IMR-90 (cell line): ENCODE results near the gene LHX1. TPM values are rescaled to one million over a fixed set of nuclear protein-coding genes. Genes with fewer than 3 reads are reported as not detected.

Source experiments
- ATAC-seq: fragments of 200-7000 bp; cut with Tn5 transposase; 2 replicates; pipeline ENCODE4 v1.9.1; 2020; ENCODE audit warnings: low read depth, mild to moderate bottlenecking, moderate library complexity
- BruUV-seq: library from RNA; stranded (reverse); fragments of 400-500 nt; replicated peaks from 2 replicates; lab custom pipeline; 2021; lab: Mats Ljungman, UMichigan
- CTCF ChIA-PET: fragments of 300-600 bp; formaldehyde crosslinking; extraction: SDS; loops from one replicate; lab custom pipeline; 2021; ENCODE audit warnings: antibody characterized with exemption; lab: Yijun Ruan, JAX
- POLR2A ChIA-PET: fragments of 300-600 bp; sonication (Branson Sonifier 250); formaldehyde crosslinking; loops from one replicate; lab custom pipeline; 2022; ENCODE audit warnings: antibody characterized with exemption; ENCODE audit not compliant: unreplicated experiment; lab: Charles Lee
- DNase-seq: peaks from one replicate; pipeline ENCODE4 v3.0.0; 2013
- H2AFZ ChIP-seq: replicated peaks from 2 replicates; pipeline ENCODE3; 2013; ENCODE audit warnings: low read length, mild to moderate bottlenecking; ENCODE audit not compliant: poor library complexity
- H2AK5ac ChIP-seq: 2 replicates; pipeline ENCODE4 v1.6.1; 2013; ENCODE audit warnings: low read depth, low read length, inconsistent platforms
- H2AK9ac ChIP-seq: replicated peaks from 2 replicates; pipeline ENCODE3; 2013; ENCODE audit warnings: mild to moderate bottlenecking, low read depth, low read length, moderate library complexity; ENCODE audit not compliant: poor library complexity
- H2BK120ac ChIP-seq: 2 replicates; pipeline ENCODE4 v1.6.1; 2013; ENCODE audit warnings: low read depth, low read length, inconsistent platforms
- H2BK15ac ChIP-seq: 3 replicates; pipeline ENCODE4 v1.6.1; 2013; ENCODE audit warnings: low read depth, low read length, inconsistent platforms
- H2BK20ac ChIP-seq: 2 replicates; pipeline ENCODE4 v1.6.1; 2013; ENCODE audit warnings: low read depth, mild to moderate bottlenecking, inconsistent platforms, low read length, moderate library complexity
- H2BK5ac ChIP-seq: 2 replicates; pipeline ENCODE4 v1.6.1; 2013; ENCODE audit warnings: mild to moderate bottlenecking, low read depth, low read length, inconsistent platforms; ENCODE audit not compliant: poor library complexity, severe bottlenecking
- H3K14ac ChIP-seq: replicated peaks from 2 replicates; pipeline ENCODE4 v1.6.1; 2013; ENCODE audit warnings: low read depth, low read length, inconsistent platforms
- H3K18ac ChIP-seq: 2 replicates; pipeline ENCODE4 v1.6.1; 2013; ENCODE audit warnings: low read depth, low read length, control low read depth
- H3K23ac ChIP-seq: 2 replicates; pipeline ENCODE4 v1.6.1; 2013; ENCODE audit warnings: low read depth, low read length, inconsistent platforms
- H3K27ac ChIP-seq: 2 replicates; pipeline ENCODE4 v1.5.1; 2013; ENCODE audit warnings: mild to moderate bottlenecking, control low read depth, low read length; ENCODE audit not compliant: insufficient read depth
- H3K27me3 ChIP-seq: 2 replicates; pipeline ENCODE4 v1.6.1; 2013; ENCODE audit warnings: low read length; ENCODE audit not compliant: control insufficient read depth, insufficient read depth
- H3K36me3 ChIP-seq: 2 replicates; pipeline ENCODE4 v1.6.1; 2013; ENCODE audit warnings: low read length, mixed read lengths; ENCODE audit not compliant: control insufficient read depth, insufficient read depth
- H3K4ac ChIP-seq: 2 replicates; pipeline ENCODE4 v1.6.1; 2013; ENCODE audit warnings: low read depth, low read length, inconsistent platforms
- H3K4me1 ChIP-seq: 2 replicates; pipeline ENCODE4 v1.6.1; 2013; ENCODE audit warnings: low read length, mixed read lengths; ENCODE audit not compliant: control insufficient read depth, insufficient read depth
- H3K4me2 ChIP-seq: 2 replicates; pipeline ENCODE4 v1.6.1; 2013; ENCODE audit warnings: low read depth, mild to moderate bottlenecking, control low read depth, low read length, moderate library complexity
- H3K4me3 ChIP-seq: 2 replicates; pipeline ENCODE4 v1.5.1; 2013; ENCODE audit warnings: low read depth, mild to moderate bottlenecking, control low read depth, low read length, moderate library complexity; ENCODE audit not compliant: insufficient read depth
- H3K56ac ChIP-seq: 2 replicates; pipeline ENCODE4 v1.6.1; 2013; ENCODE audit warnings: low read length, inconsistent platforms; ENCODE audit not compliant: insufficient read depth; ENCODE audit errors: extremely low read depth
- H3K79me1 ChIP-seq, 2 experiments: 2 replicates each; pipeline ENCODE4 v1.6.1; 2013; ENCODE audit warnings: low read length in 2 of 2, inconsistent platforms in 1 of 2, low read depth in 1 of 2
- H3K9ac ChIP-seq: 2 replicates; pipeline ENCODE4 v1.6.1; 2013; ENCODE audit warnings: low read depth, low read length, control low read depth
- H3K9me1 ChIP-seq: 2 replicates; pipeline ENCODE4 v1.6.1; 2013; ENCODE audit warnings: low read length, inconsistent platforms; ENCODE audit not compliant: insufficient read depth
- H3K9me3 ChIP-seq: 2 replicates; pipeline ENCODE4 v1.6.1; 2013; ENCODE audit warnings: low read length; ENCODE audit not compliant: control insufficient read depth, insufficient read depth
- H4K20me1 ChIP-seq: 2 replicates; pipeline ENCODE4 v1.6.1; 2013; ENCODE audit warnings: low read length, inconsistent platforms; ENCODE audit not compliant: insufficient read depth
- H4K5ac ChIP-seq: 2 replicates; pipeline ENCODE4 v1.6.1; 2013; ENCODE audit warnings: mild to moderate bottlenecking, low read depth, low read length, control low read depth
- H4K8ac ChIP-seq, 2 experiments: 2 replicates each; pipeline ENCODE4 v1.6.1; 2013; ENCODE audit warnings: low read depth in 2 of 2, low read length in 2 of 2, control low read depth in 1 of 2, inconsistent platforms in 1 of 2
- H4K91ac ChIP-seq: 2 replicates; pipeline ENCODE4 v1.6.1; 2013; ENCODE audit warnings: low read depth, low read length, inconsistent platforms; ENCODE audit not compliant: insufficient read depth
- BHLHE40 ChIP-seq: fragments of 150-350 bp; IDR thresholded peaks from 2 replicates; pipeline ENCODE4 v1.6.1; 2016; ENCODE audit warnings: mild to moderate bottlenecking, low read depth, low read length
- CEBPB ChIP-seq: IDR thresholded peaks from 2 replicates; pipeline ENCODE4 v1.6.1; 2012; ENCODE audit warnings: low read depth, low read length, improper control_type of control experiment
- CHD1 ChIP-seq: IDR thresholded peaks from 2 replicates; pipeline ENCODE4 v1.6.1; 2012; ENCODE audit warnings: low read depth, low read length, improper control_type of control experiment
- FOS ChIP-seq: fragments of 150-350 bp; IDR thresholded peaks from 2 replicates; pipeline ENCODE4 v1.6.1; 2016; ENCODE audit warnings: low read depth, low read length
- MAFK ChIP-seq: IDR thresholded peaks from 2 replicates; pipeline ENCODE4 v1.6.1; 2012; ENCODE audit warnings: low read depth, low read length, improper control_type of control experiment
- MAZ ChIP-seq: IDR thresholded peaks from 2 replicates; pipeline ENCODE4 v1.6.1; 2012; ENCODE audit warnings: low read depth, mild to moderate bottlenecking, low read length, improper control_type of control experiment, moderate library complexity, borderline replicate concordance
- MXI1 ChIP-seq: IDR thresholded peaks from 2 replicates; pipeline ENCODE4 v1.6.1; 2012; ENCODE audit warnings: low read depth, mild to moderate bottlenecking, low read length, moderate library complexity, borderline replicate concordance
- NFE2L2 ChIP-seq: fragments of 150-350 bp; IDR thresholded peaks from 2 replicates; pipeline ENCODE4 v1.6.1; 2016; ENCODE audit warnings: low read depth, mild to moderate bottlenecking, low read length
- POLR2A ChIP-seq: IDR thresholded peaks from 2 replicates; pipeline ENCODE4 v1.6.1; 2012; ENCODE audit warnings: mild to moderate bottlenecking, low read depth, low read length
- RAD21 ChIP-seq: IDR thresholded peaks from 2 replicates; pipeline ENCODE4 v1.6.1; 2012; ENCODE audit warnings: low read length, improper control_type of control experiment
- RCOR1 ChIP-seq: IDR thresholded peaks from 2 replicates; pipeline ENCODE4 v1.6.1; 2012; ENCODE audit warnings: mild to moderate bottlenecking, low read length, improper control_type of control experiment; ENCODE audit not compliant: insufficient replicate concordance
- RFX5 ChIP-seq: IDR thresholded peaks from 2 replicates; pipeline ENCODE4 v1.8.0; 2012; ENCODE audit warnings: low read depth, mild to moderate bottlenecking, low read length, moderate library complexity
- WGBS, 2 experiments: methylation state at CpG; one replicate each; pipeline versions ENCODE4 v1.1.5 to v1.1.7; 2013; ENCODE audit warnings: missing lambda C conversion rate in 2 of 2; ENCODE audit not compliant: insufficient read length in 1 of 2; ENCODE audit errors: extremely low coverage in 2 of 2; 5-methylcytosine and 5-hydroxymethylcytosine counted together
- dilution Hi-C: fragments of 300-500 bp; cut with HindIII; formaldehyde crosslinking; loops from one replicate; pipeline ENCODE4 v1.14.3; 2018; ENCODE audit warnings: low sequenced_read_pairs; ENCODE audit not compliant: unreplicated experiment
- in situ Hi-C: fragments of 300-500 bp; cut with MboI; formaldehyde crosslinking; loops from 3 replicates; pipeline ENCODE4 v1.14.3; 2019; ENCODE audit warnings: low sequenced_read_pairs, inconsistent platforms, mixed read lengths
- intact Hi-C: fragments of 100-400 bp; cut with micrococcal nuclease; formaldehyde crosslinking; loops from 2 replicates; pipeline ENCODE4 v1.10.0; 2022
- polyA plus RNA-seq, 3 experiments: library from polyadenylated mRNA; depleted of rRNA; stranded (reverse); fragments of >200 nt; gene quantifications; 2 replicates each; pipeline ENCODE4 v1.2.3, GENCODE V29; 2012; ENCODE audit warnings: low replicate concordance in 1 of 3
- total RNA-seq: library from RNA; depleted of rRNA; stranded (reverse); fragments of >200 nt; gene quantifications from 2 replicates; pipeline ENCODE4 v1.2.3, GENCODE V29; 2012
- TF ChIP-seq, protein P1 (sequence below): fragments of 150-350 bp; IDR thresholded peaks from 2 replicates; pipeline ENCODE4 v1.6.1; 2016; ENCODE audit warnings: low read depth, mild to moderate bottlenecking, low read length, moderate library complexity, borderline replicate concordance
- TF ChIP-seq, protein P2 (sequence below): fragments of 150-350 bp; IDR thresholded peaks from 2 replicates; pipeline ENCODE4 v1.6.1; 2017; ENCODE audit warnings: mild to moderate bottlenecking, antibody characterized with exemption, low read length, low read depth

LHX1 gene
- total and polyA plus RNA-seq, 2 of the 4 experiments (the other 2 are of a cell fraction): not detected

DNA sequence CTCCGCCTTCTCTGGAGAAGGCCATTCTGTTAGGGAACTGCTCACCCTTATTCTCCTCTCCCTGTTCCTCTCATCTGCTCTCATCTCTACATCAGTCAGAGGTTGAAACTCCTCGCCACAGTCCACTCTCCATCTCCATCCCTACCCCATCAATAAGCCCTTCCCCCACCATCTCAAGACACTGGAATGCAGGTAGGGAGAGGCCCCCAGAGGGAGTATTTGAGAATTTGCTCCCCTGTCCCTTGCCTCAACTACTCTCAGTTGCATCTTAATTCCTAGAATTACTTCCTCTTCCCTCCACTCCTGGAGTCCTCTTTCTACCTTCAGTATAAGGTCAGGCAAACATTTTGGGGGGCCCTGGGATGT lies 9.4 kb downstream of the LHX1 start:
- CTCF ChIA-PET: no interaction called here
- intact Hi-C loops: loop anchor here (5.0 to 10.0 kb wide), 2 partner anchors 101 to 312 kb away; no protein-coding TSS in a partner anchor
- no peak overlapping the region for H4K5ac ChIP-seq
- POLR2A ChIA-PET: no interaction called here
- H2AK9ac ChIP-seq: no peak overlapping the region
- dilution Hi-C loops: no loop called here
- no peak overlapping the region for H3K14ac ChIP-seq
- no CpG with 5 or more reads among the region's 2 CpGs for WGBS, 2 experiments
- H4K8ac ChIP-seq: no peak overlapping the region
- no peak overlapping the region for H3K27ac ChIP-seq
- no peak overlapping the region for H2BK20ac ChIP-seq
- no peak overlapping the region for H3K18ac ChIP-seq
- H3K4me3 ChIP-seq: no peak overlapping the region
- H3K36me3 ChIP-seq: no peaks in the 10 kb centered on the region; the same call in 1 of the 2 replicates
- H3K56ac ChIP-seq: no peak overlapping the region
- no peak overlapping the region for H4K91ac ChIP-seq
- no peak for ATAC-seq
- no peak overlapping the region for H2BK5ac ChIP-seq
- no peaks in the 10 kb centered on the region for H3K9me1 ChIP-seq
- H2BK120ac ChIP-seq: no peak overlapping the region
- DNase-seq: no peak
- TF ChIP-seq MAFK (no peak), MAZ (no peak), CEBPB (no peak), NFE2L2 (no peak), FOS (no peak), POLR2A (no peak), RAD21 (no peak), RFX5 (no peak), RCOR1 (no peak), CHD1 (no peak), BHLHE40 (no peak), MXI1 (no peak)
- TF ChIP-seq, protein P1, sequence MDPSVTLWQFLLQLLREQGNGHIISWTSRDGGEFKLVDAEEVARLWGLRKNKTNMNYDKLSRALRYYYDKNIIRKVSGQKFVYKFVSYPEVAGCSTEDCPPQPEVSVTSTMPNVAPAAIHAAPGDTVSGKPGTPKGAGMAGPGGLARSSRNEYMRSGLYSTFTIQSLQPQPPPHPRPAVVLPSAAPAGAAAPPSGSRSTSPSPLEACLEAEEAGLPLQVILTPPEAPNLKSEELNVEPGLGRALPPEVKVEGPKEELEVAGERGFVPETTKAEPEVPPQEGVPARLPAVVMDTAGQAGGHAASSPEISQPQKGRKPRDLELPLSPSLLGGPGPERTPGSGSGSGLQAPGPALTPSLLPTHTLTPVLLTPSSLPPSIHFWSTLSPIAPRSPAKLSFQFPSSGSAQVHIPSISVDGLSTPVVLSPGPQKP: no peak
- TF ChIP-seq, protein P2, sequence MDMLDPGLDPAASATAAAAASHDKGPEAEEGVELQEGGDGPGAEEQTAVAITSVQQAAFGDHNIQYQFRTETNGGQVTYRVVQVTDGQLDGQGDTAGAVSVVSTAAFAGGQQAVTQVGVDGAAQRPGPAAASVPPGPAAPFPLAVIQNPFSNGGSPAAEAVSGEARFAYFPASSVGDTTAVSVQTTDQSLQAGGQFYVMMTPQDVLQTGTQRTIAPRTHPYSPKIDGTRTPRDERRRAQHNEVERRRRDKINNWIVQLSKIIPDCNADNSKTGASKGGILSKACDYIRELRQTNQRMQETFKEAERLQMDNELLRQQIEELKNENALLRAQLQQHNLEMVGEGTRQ: no peak
- no TSS peak for BruUV-seq
- no peak overlapping the region for H3K9ac ChIP-seq
- no peak overlapping the region for H3K4ac ChIP-seq
- no peak overlapping the region for H3K23ac ChIP-seq
- H3K79me1 ChIP-seq: peaks cover 14 to 17% of the 10 kb centered on the region in 2 experiments; a peak in 3 of 4 replicates
- no peak overlapping the region for H2AK5ac ChIP-seq
- no peak overlapping the region for H3K4me2 ChIP-seq
- no peak overlapping the region for H2BK15ac ChIP-seq
- H3K4me1 ChIP-seq: peaks cover 4% of the 10 kb centered on the region
- H3K9me3 ChIP-seq: peaks cover 7% of the 10 kb centered on the region
- no peaks in the 10 kb centered on the region; the same call in none of the 2 replicates for H4K20me1 ChIP-seq
- in situ Hi-C loops: no loop called here
- H2AFZ ChIP-seq: no peak overlapping the region
- peaks cover 58% of the 10 kb centered on the region for H3K27me3 ChIP-seq
